A549 treated with CORT108297 at 1 μM for 4 hours (cell line): Measurements from ENCODE around the gene CHMP4B. TPM values are rescaled to one million over a fixed set of nuclear protein-coding genes. Genes with fewer than 3 reads are reported as not detected.

Source experiments
- total RNA-seq: library from RNA; stranded (reverse); fragments of 200-300 nt; extraction: Qiagen RNA extraction; gene quantifications from 5 replicates; pipeline ENCODE4 v1.2.3, GENCODE V29; 2022

The CHMP4B gene
- 163 to 184 TPM (median 178 TPM) in 5 replicates for total RNA-seq

GRCh38 chr20:33810885-33811775 is at the start of gene CHMP4B:
Gene CHMP4B (plus strand): TSS chr20:33811348. CDS start chr20:33811469, 121 bp downstream.

Other genes starting within 250 kb of the CHMP4B start
- 0.08 to 0.13 TPM (median 0.10 TPM) in 4 of 5 replicates, not detected in the other for gene C20orf144, start 149.0 kb upstream of the CHMP4B start, total RNA-seq
- 0.05 TPM in 1 of 5 replicates, not detected in the others for gene ACTL10, start 144.4 kb upstream of the CHMP4B start, total RNA-seq
- 11.1 to 15.5 TPM (median 14.1 TPM) in 5 replicates for gene NECAB3, start 136.9 kb upstream of the CHMP4B start, total RNA-seq
- gene E2F1, start 125.0 kb upstream of the CHMP4B start, total RNA-seq, result 22.0 to 33.5 TPM (median 30.9 TPM) in 5 replicates
- 4.8 to 6.5 TPM (median 6.3 TPM) in 5 replicates for gene PXMP4, start 91.0 kb upstream of the CHMP4B start, total RNA-seq
- gene ZNF341, start 79.4 kb upstream of the CHMP4B start, total RNA-seq, result 2.8 to 4.9 TPM (median 3.9 TPM) in 5 replicates
- 118 to 158 TPM (median 156 TPM) in 5 replicates for gene RALY, start 182.6 kb downstream of the CHMP4B start, total RNA-seq